Tibial artery (tissue), 4 donors: ENCODE results near the gene COASY.
"Not testable (repeated sequence)": the region's sequence is repeated elsewhere in the genome, so short reads cannot be mapped to it uniquely, and the experiment has no call there.

Experiments
- DNase-seq, 2 donors: peaks; one replicate each; pipeline ENCODE4 v3.0.0-alpha.2; 2019
- H3K27ac ChIP-seq, 2 donors: fragments of 200-600 bp; sonication (generic) in 1 of 2; 1 replicate in 1 of 2; 2 replicates in 1 of 2; pipeline ENCODE4 v1.5.1; 2018 to 2019; ENCODE audit warnings: mild to moderate bottlenecking in 1 of 2
- H3K27me3 ChIP-seq, 2 donors: fragments of 200-600 bp; sonication (generic) in 1 of 2; one replicate each; pipeline versions ENCODE4 v1.5.1 to v1.6.0; 2016 to 2019
- H3K36me3 ChIP-seq, 3 donors: fragments of 200-600 bp; sonication (generic) in 2 of 3; one replicate each; pipeline ENCODE4 v1.5.1; 2016 to 2019; ENCODE audit warnings: mild to moderate bottlenecking in 2 of 3
- H3K4me1 ChIP-seq, 4 donors: fragments of 200-600 bp; sonication (generic) in 2 of 4; 1 replicate in 3 of 4; 2 replicates in 1 of 4; pipeline ENCODE4 v1.5.1; 2016 to 2019
- H3K4me3 ChIP-seq, 2 donors: fragments of 200-600 bp; sonication (generic) in 1 of 2; 1 replicate in 1 of 2; 2 replicates in 1 of 2; pipeline ENCODE4 v1.5.1; 2018 to 2019; ENCODE audit warnings: mild to moderate bottlenecking in 2 of 2
- H3K9me3 ChIP-seq, 3 donors: fragments of 200-600 bp; sonication (generic) in 1 of 3; one replicate each; pipeline ENCODE4 v1.5.1; 2016 to 2019
- CTCF ChIP-seq, 2 experiments: fragments of 200-600 bp in 1 of 2; fragments of 450-650 bp in 1 of 2; IDR thresholded peaks; one replicate each; pipeline ENCODE4 v1.5.1; 2017 to 2019; ENCODE audit warnings: antibody characterized with exemption in 2 of 2, mild to moderate bottlenecking in 1 of 2, moderate library complexity in 1 of 2
- intact Hi-C: fragments of 100-400 bp; cut with DNase I; formaldehyde crosslinking; loops from one replicate; pipeline ENCODE4 v1.15.0; 2023; ENCODE audit warnings: low total_unique reads

The COASY gene

DNA sequence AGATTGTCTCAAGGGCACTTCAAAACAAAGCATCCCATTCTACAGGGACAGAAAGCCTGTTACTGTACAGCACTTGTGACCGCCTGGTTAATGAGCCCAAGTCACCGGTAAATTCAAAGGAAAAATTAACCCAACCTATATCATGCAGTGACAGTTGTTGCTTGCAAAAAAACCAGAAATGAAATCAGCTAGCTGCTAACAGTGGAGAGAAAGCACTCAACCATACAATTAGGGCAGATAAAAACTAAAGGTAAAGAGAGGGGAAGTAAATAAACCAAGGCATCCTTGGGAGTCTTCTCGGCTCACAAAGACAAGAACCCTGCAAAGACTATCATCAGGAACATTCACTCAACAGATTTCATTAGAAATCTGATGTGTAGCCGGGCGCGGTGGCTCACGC, 41.4 kb downstream of the COASY start:
- intact Hi-C loops, result no loop called here
- Histone ChIP-seq H3K36me3 (peaks cover 0 to 15% (median 0%) of the 10 kb centered on the region in 3 donors), H3K27me3 (no peaks in the 10 kb centered on the region), H3K4me3 (no peak overlapping the region), H3K9me3 (no peaks in the 10 kb centered on the region), H3K4me1 (peaks cover 0 to 61% (median 38%) of the 10 kb centered on the region in 4 donors), H3K27ac (no peak overlapping the region)
- DNase-seq, result no peak
- no peak for TF ChIP-seq CTCF (IDR thresholded peaks at IDR 0.05)

DNA sequence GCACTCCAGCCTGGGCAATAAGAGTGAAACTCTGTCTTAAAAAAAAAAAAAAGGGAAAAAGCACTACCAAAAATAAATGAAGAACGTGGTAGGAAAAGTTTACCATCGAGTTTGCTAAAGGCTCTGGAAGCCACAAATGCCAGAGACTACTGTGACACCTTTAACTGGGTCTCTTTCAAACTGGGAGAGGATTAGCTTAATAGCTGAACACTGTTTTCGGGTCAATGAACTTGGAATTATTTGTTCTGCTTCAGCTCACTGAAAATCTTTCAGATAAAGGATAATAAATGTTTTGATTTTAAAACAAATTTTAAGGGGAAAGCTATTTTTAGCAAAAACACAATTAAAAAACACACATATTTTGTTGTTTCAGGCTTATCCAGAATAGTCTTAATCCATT, 45.8 kb downstream of the COASY start:
- DNase-seq, result no peak
- Histone ChIP-seq H3K9me3 (no peaks in the 10 kb centered on the region), H3K27ac (peak overlapping the region in 1 of 2 donors; percentile 88), H3K4me1 (peaks cover 0 to 57% (median 34%) of the 10 kb centered on the region in 4 donors), H3K4me3 (peak overlapping the region; percentile 69 to 85), H3K27me3 (no peaks in the 10 kb centered on the region), H3K36me3 (peaks cover under 1 to 21% (median 3%) of the 10 kb centered on the region in 3 donors)
- TF ChIP-seq CTCF (IDR thresholded peaks at IDR 0.05), result no peak
- intact Hi-C loops, result loop anchor here (5.0 kb wide), 2 partner anchors 45 to 75 kb away; partner anchors contain the start of genes CCR10 and CNTNAP1

DNA sequence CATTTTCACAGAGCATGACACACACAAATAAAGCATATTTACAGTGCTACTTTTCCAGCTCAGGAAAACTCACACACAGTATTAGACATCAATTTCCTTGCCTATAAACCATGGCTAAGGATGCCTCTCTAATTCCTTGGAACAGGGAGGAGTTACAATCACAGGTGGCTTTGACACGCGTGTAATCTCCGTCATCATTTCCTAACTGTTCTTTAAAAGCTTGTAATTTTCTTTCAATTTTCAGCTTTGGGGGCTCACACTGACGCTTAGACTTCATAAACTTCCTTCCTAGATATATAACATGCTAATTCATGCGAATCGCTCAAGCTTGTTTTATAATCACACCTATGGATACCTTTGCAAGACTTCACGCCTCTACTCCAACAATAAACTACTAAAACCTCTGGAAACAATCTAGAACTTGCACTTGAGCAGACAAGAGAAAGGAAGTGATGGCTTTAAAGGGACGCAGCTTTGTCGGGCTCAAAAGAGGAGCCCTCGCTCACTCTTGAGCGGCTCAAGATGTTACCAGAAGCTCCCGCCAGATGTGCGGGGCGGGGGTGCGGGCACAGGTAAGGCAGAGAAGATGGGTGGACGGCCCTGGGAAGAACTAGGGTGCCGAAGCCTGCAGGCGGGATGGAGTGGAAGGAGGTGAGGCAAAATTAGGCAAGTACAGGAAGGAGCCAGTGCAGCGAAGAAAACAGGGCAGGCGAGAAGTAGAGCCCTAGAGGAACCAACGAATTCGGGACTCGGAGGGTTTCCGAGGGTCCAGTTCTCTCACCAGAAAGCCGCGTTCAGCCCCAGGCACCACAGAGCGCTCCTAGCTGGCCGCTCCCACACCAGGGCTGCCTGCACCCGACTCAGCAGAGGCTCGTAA, 46.6 kb downstream of the COASY start:
- H3K4me3 ChIP-seq, result peak overlapping the region; percentile 69 to 85
- TF ChIP-seq CTCF (IDR thresholded peaks at IDR 0.05), result peak in 1 of 2 experiments; percentile 34
- no peaks in the 10 kb centered on the region for H3K9me3 ChIP-seq
- H3K27me3 ChIP-seq, result no peaks in the 10 kb centered on the region
- peaks cover 0 to 57% (median 34%) of the 10 kb centered on the region in 4 donors for H3K4me1 ChIP-seq
- intact Hi-C loops, result loop anchor here (5.0 kb wide), 2 partner anchors 44 to 74 kb away; partner anchors contain the start of genes CCR10 and CNTNAP1
- DNase-seq, result peak in 1 of 2 donors; percentile 23
- peaks cover 8 to 24% (median 11%) of the 10 kb centered on the region in 3 donors for H3K36me3 ChIP-seq
- peak overlapping the region; percentile 88 to 95 for H3K27ac ChIP-seq

DNA sequence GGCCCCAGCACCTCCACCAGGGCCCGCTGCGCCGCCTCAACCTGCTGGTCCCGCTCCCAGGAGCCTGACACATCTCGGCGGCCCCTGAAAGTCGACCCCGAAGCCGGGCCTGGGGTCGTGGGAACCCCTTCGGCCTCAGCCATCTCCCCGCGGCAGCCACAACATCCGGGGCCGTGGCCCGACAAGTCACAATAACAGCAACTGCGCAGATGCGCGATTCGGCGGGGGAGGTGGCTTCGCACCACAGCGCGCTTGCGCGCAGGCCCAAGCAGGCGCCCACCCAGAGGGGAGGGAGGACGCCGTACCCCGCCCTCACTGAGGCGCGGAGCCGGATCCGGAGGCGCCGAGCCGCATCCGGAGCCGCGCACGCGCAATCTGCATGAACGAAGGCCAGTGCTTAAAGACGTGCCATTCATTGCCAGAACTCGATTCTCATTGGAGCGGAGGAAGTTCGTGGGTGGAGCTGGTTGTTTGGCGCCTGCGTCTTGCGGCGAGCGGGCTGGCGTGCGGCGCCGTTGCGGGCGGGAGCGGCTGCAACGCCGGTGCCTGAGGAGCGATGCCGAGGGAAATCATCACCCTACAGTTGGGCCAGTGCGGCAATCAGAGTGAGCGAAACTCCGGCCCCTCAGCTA, 47.4 kb downstream of the COASY start, which contains the start of the genes RETREG3 and TUBG1:
Gene RETREG3, minus strand, starts transcription at position 193 of the 632 bp plus-strand sequence. Its CDS starts 50 bp downstream, at position 143.
Gene TUBG1, plus strand, starts transcription at position 502 of the 632 bp plus-strand sequence. Its CDS starts 55 bp downstream, at position 557.
- Histone ChIP-seq H3K27me3 (no peaks in the 10 kb centered on the region), H3K4me3 (peak within 1 kb of the TSS; percentile 69 to 85), H3K27ac (peak within 1 kb of the TSS; percentile 88 to 95), H3K4me1 (peaks cover 0 to 54% (median 33%) of the 10 kb centered on the region in 4 donors), H3K36me3 (peaks cover 15 to 29% (median 19%) of the 10 kb centered on the region in 3 donors), H3K9me3 (no peaks in the 10 kb centered on the region)
- peak in 1 of 2 experiments; percentile 43 for TF ChIP-seq CTCF (IDR thresholded peaks at IDR 0.05)
- DNase-seq, result peak; percentile 98 to 99
- intact Hi-C loops, result loop anchor here (5.0 kb wide), 2 partner anchors 43 to 73 kb away; partner anchors contain the start of genes CCR10 and CNTNAP1

GRCh38 chr17:42609814-42610801, 48.2 kb downstream of the COASY start:
- not testable (repeated sequence) for H3K27me3 ChIP-seq, H3K9me3 ChIP-seq
- H3K4me3 ChIP-seq, result peak overlapping the region; percentile 69 to 85
- H3K36me3 ChIP-seq, result peaks cover 23 to 37% (median 27%) of the 10 kb centered on the region in 3 donors
- intact Hi-C loops, result loop anchor here (5.0 kb wide), 2 partner anchors 42 to 72 kb away; partner anchors contain the start of genes CCR10 and CNTNAP1
- peak overlapping the region; percentile 72 to 84 for H3K27ac ChIP-seq
- peaks cover 0 to 46% (median 31%) of the 10 kb centered on the region in 4 donors for H3K4me1 ChIP-seq
- DNase-seq, result peak in 1 of 2 donors; percentile 50
